Liver (tissue), 3 donors: ENCODE results near the gene SCUBE1.

Source experiments
- ATF3 ChIP-seq: IDR thresholded peaks from 2 replicates; pipeline ENCODE4 v1.6.1; 2016; ENCODE audit warnings: antibody characterized with exemption
- FOXA1 ChIP-seq: IDR thresholded peaks from 2 replicates; pipeline ENCODE4 v1.6.1; 2016; ENCODE audit warnings: antibody characterized with exemption
- GABPA ChIP-seq, 2 donors: IDR thresholded peaks in 1 of 2; conservative IDR thresholded peaks in 1 of 2; 2 replicates each; pipeline ENCODE4 v1.6.1; 2016; ENCODE audit warnings: antibody characterized with exemption in 2 of 2, mild to moderate bottlenecking in 1 of 2, moderate library complexity in 1 of 2
- JUND ChIP-seq, 2 donors: IDR thresholded peaks; 2 replicates each; pipeline ENCODE4 v1.6.1; 2016; ENCODE audit warnings: antibody characterized with exemption in 2 of 2
- MAX ChIP-seq: IDR thresholded peaks from 2 replicates; pipeline ENCODE4 v1.6.1; 2016; ENCODE audit warnings: antibody characterized with exemption
- NR2F2 ChIP-seq: IDR thresholded peaks from 2 replicates; pipeline ENCODE4 v1.6.1; 2016; ENCODE audit warnings: antibody characterized with exemption
- SP1 ChIP-seq: IDR thresholded peaks from 2 replicates; pipeline ENCODE4 v1.6.1; 2018; ENCODE audit warnings: antibody characterized with exemption, mild to moderate bottlenecking
- TAF1 ChIP-seq: conservative IDR thresholded peaks from 2 replicates; pipeline ENCODE4 v1.6.1; 2016; ENCODE audit warnings: antibody characterized with exemption, mild to moderate bottlenecking
- YY1 ChIP-seq: IDR thresholded peaks from 2 replicates; pipeline ENCODE4 v1.6.1; 2016; ENCODE audit warnings: antibody characterized with exemption, mild to moderate bottlenecking
- TF ChIP-seq, protein P1 (sequence below): fragments of 150-350 bp; IDR thresholded peaks from 2 replicates; pipeline ENCODE4 v1.5.1; 2017; ENCODE audit warnings: improper control_type of control experiment, low read depth, low read length; ENCODE audit not compliant: missing input control
- TF ChIP-seq, protein P2 (sequence below): IDR thresholded peaks from 2 replicates; pipeline ENCODE4 v1.6.1; 2016; ENCODE audit warnings: antibody characterized with exemption, mild to moderate bottlenecking
- donor health status: healthy.
- donor health status: healthy.

DNA sequence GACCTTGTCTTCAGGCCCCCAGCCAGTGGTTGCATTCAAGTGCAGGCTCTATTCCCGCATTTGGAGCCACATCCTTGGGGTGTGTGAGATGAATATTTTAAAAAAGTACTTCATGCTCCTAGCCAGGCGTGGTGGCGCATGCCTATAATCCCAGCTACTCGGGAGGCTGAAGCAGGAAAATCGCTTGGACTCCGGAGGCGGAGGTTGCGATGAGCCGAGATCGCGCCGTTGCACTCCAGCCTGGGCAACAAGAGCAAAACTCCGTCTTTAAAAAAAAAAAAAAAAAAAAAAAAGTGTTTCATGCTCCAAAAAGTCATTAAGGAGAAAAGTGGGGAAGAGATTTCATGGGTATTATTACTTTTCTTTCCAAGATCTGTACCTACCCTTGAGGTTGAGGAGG lies 18.0 kb downstream of the SCUBE1 start:
- TF ChIP-seq ATF3 (no peak), GABPA (IDR thresholded peaks at IDR 0.05 in 1 of 2, conservative IDR thresholded peaks at IDR 0.05 in 1 of 2) (no peak), MAX (no peak), NR2F2 (no peak), YY1 (no peak), JUND (IDR thresholded peaks at IDR 0.05) (no peak), TAF1 (no peak), SP1 (no peak), FOXA1 (no peak)
- TF ChIP-seq, protein P1, sequence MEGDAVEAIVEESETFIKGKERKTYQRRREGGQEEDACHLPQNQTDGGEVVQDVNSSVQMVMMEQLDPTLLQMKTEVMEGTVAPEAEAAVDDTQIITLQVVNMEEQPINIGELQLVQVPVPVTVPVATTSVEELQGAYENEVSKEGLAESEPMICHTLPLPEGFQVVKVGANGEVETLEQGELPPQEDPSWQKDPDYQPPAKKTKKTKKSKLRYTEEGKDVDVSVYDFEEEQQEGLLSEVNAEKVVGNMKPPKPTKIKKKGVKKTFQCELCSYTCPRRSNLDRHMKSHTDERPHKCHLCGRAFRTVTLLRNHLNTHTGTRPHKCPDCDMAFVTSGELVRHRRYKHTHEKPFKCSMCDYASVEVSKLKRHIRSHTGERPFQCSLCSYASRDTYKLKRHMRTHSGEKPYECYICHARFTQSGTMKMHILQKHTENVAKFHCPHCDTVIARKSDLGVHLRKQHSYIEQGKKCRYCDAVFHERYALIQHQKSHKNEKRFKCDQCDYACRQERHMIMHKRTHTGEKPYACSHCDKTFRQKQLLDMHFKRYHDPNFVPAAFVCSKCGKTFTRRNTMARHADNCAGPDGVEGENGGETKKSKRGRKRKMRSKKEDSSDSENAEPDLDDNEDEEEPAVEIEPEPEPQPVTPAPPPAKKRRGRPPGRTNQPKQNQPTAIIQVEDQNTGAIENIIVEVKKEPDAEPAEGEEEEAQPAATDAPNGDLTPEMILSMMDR, result no peak
- TF ChIP-seq, protein P2, sequence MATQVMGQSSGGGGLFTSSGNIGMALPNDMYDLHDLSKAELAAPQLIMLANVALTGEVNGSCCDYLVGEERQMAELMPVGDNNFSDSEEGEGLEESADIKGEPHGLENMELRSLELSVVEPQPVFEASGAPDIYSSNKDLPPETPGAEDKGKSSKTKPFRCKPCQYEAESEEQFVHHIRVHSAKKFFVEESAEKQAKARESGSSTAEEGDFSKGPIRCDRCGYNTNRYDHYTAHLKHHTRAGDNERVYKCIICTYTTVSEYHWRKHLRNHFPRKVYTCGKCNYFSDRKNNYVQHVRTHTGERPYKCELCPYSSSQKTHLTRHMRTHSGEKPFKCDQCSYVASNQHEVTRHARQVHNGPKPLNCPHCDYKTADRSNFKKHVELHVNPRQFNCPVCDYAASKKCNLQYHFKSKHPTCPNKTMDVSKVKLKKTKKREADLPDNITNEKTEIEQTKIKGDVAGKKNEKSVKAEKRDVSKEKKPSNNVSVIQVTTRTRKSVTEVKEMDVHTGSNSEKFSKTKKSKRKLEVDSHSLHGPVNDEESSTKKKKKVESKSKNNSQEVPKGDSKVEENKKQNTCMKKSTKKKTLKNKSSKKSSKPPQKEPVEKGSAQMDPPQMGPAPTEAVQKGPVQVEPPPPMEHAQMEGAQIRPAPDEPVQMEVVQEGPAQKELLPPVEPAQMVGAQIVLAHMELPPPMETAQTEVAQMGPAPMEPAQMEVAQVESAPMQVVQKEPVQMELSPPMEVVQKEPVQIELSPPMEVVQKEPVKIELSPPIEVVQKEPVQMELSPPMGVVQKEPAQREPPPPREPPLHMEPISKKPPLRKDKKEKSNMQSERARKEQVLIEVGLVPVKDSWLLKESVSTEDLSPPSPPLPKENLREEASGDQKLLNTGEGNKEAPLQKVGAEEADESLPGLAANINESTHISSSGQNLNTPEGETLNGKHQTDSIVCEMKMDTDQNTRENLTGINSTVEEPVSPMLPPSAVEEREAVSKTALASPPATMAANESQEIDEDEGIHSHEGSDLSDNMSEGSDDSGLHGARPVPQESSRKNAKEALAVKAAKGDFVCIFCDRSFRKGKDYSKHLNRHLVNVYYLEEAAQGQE, result no peak
